IMR-90 (cell line): Measurements from ENCODE around the gene ZNF524. TPM values are rescaled to one million over a fixed set of nuclear protein-coding genes. Genes with fewer than 3 reads are reported as not detected.

ENCODE experiments used
- ATAC-seq: fragments of 200-7000 bp; cut with Tn5 transposase; 2 replicates; pipeline ENCODE4 v1.9.1; 2020; ENCODE audit warnings: low read depth, mild to moderate bottlenecking, moderate library complexity
- BruUV-seq: library from RNA; stranded (reverse); fragments of 400-500 nt; replicated peaks from 2 replicates; lab custom pipeline; 2021; lab: Mats Ljungman, UMichigan
- CTCF ChIA-PET: fragments of 300-600 bp; formaldehyde crosslinking; extraction: SDS; loops from one replicate; lab custom pipeline; 2021; ENCODE audit warnings: antibody characterized with exemption; lab: Yijun Ruan, JAX
- POLR2A ChIA-PET: fragments of 300-600 bp; sonication (Branson Sonifier 250); formaldehyde crosslinking; loops from one replicate; lab custom pipeline; 2022; ENCODE audit warnings: antibody characterized with exemption; ENCODE audit not compliant: unreplicated experiment; lab: Charles Lee
- DNase-seq: peaks from one replicate; pipeline ENCODE4 v3.0.0; 2013
- H2AFZ ChIP-seq: replicated peaks from 2 replicates; pipeline ENCODE3; 2013; ENCODE audit warnings: low read length, mild to moderate bottlenecking; ENCODE audit not compliant: poor library complexity
- H2AK5ac ChIP-seq: 2 replicates; pipeline ENCODE4 v1.6.1; 2013; ENCODE audit warnings: low read depth, low read length, inconsistent platforms
- H2AK9ac ChIP-seq: replicated peaks from 2 replicates; pipeline ENCODE3; 2013; ENCODE audit warnings: mild to moderate bottlenecking, low read depth, low read length, moderate library complexity; ENCODE audit not compliant: poor library complexity
- H2BK120ac ChIP-seq: 2 replicates; pipeline ENCODE4 v1.6.1; 2013; ENCODE audit warnings: low read depth, low read length, inconsistent platforms
- H2BK15ac ChIP-seq: 3 replicates; pipeline ENCODE4 v1.6.1; 2013; ENCODE audit warnings: low read depth, low read length, inconsistent platforms
- H2BK20ac ChIP-seq: 2 replicates; pipeline ENCODE4 v1.6.1; 2013; ENCODE audit warnings: low read depth, mild to moderate bottlenecking, inconsistent platforms, low read length, moderate library complexity
- H2BK5ac ChIP-seq: 2 replicates; pipeline ENCODE4 v1.6.1; 2013; ENCODE audit warnings: mild to moderate bottlenecking, low read depth, low read length, inconsistent platforms; ENCODE audit not compliant: poor library complexity, severe bottlenecking
- H3K14ac ChIP-seq: replicated peaks from 2 replicates; pipeline ENCODE4 v1.6.1; 2013; ENCODE audit warnings: low read depth, low read length, inconsistent platforms
- H3K18ac ChIP-seq: 2 replicates; pipeline ENCODE4 v1.6.1; 2013; ENCODE audit warnings: low read depth, low read length, control low read depth
- H3K23ac ChIP-seq: 2 replicates; pipeline ENCODE4 v1.6.1; 2013; ENCODE audit warnings: low read depth, low read length, inconsistent platforms
- H3K27ac ChIP-seq: 2 replicates; pipeline ENCODE4 v1.5.1; 2013; ENCODE audit warnings: mild to moderate bottlenecking, control low read depth, low read length; ENCODE audit not compliant: insufficient read depth
- H3K27me3 ChIP-seq: 2 replicates; pipeline ENCODE4 v1.6.1; 2013; ENCODE audit warnings: low read length; ENCODE audit not compliant: control insufficient read depth, insufficient read depth
- H3K36me3 ChIP-seq: 2 replicates; pipeline ENCODE4 v1.6.1; 2013; ENCODE audit warnings: low read length, mixed read lengths; ENCODE audit not compliant: control insufficient read depth, insufficient read depth
- H3K4ac ChIP-seq: 2 replicates; pipeline ENCODE4 v1.6.1; 2013; ENCODE audit warnings: low read depth, low read length, inconsistent platforms
- H3K4me1 ChIP-seq: 2 replicates; pipeline ENCODE4 v1.6.1; 2013; ENCODE audit warnings: low read length, mixed read lengths; ENCODE audit not compliant: control insufficient read depth, insufficient read depth
- H3K4me2 ChIP-seq: 2 replicates; pipeline ENCODE4 v1.6.1; 2013; ENCODE audit warnings: low read depth, mild to moderate bottlenecking, control low read depth, low read length, moderate library complexity
- H3K4me3 ChIP-seq: 2 replicates; pipeline ENCODE4 v1.5.1; 2013; ENCODE audit warnings: low read depth, mild to moderate bottlenecking, control low read depth, low read length, moderate library complexity; ENCODE audit not compliant: insufficient read depth
- H3K56ac ChIP-seq: 2 replicates; pipeline ENCODE4 v1.6.1; 2013; ENCODE audit warnings: low read length, inconsistent platforms; ENCODE audit not compliant: insufficient read depth; ENCODE audit errors: extremely low read depth
- H3K79me1 ChIP-seq, 2 experiments: 2 replicates each; pipeline ENCODE4 v1.6.1; 2013; ENCODE audit warnings: low read length in 2 of 2, inconsistent platforms in 1 of 2, low read depth in 1 of 2
- H3K9ac ChIP-seq: 2 replicates; pipeline ENCODE4 v1.6.1; 2013; ENCODE audit warnings: low read depth, low read length, control low read depth
- H3K9me1 ChIP-seq: 2 replicates; pipeline ENCODE4 v1.6.1; 2013; ENCODE audit warnings: low read length, inconsistent platforms; ENCODE audit not compliant: insufficient read depth
- H3K9me3 ChIP-seq: 2 replicates; pipeline ENCODE4 v1.6.1; 2013; ENCODE audit warnings: low read length; ENCODE audit not compliant: control insufficient read depth, insufficient read depth
- H4K20me1 ChIP-seq: 2 replicates; pipeline ENCODE4 v1.6.1; 2013; ENCODE audit warnings: low read length, inconsistent platforms; ENCODE audit not compliant: insufficient read depth
- H4K5ac ChIP-seq: 2 replicates; pipeline ENCODE4 v1.6.1; 2013; ENCODE audit warnings: mild to moderate bottlenecking, low read depth, low read length, control low read depth
- H4K8ac ChIP-seq, 2 experiments: 2 replicates each; pipeline ENCODE4 v1.6.1; 2013; ENCODE audit warnings: low read depth in 2 of 2, low read length in 2 of 2, control low read depth in 1 of 2, inconsistent platforms in 1 of 2
- H4K91ac ChIP-seq: 2 replicates; pipeline ENCODE4 v1.6.1; 2013; ENCODE audit warnings: low read depth, low read length, inconsistent platforms; ENCODE audit not compliant: insufficient read depth
- MAZ ChIP-seq: IDR thresholded peaks from 2 replicates; pipeline ENCODE4 v1.6.1; 2012; ENCODE audit warnings: low read depth, mild to moderate bottlenecking, low read length, improper control_type of control experiment, moderate library complexity, borderline replicate concordance
- WGBS, 2 experiments: methylation state at CpG; one replicate each; pipeline versions ENCODE4 v1.1.5 to v1.1.7; 2013; ENCODE audit warnings: missing lambda C conversion rate in 2 of 2; ENCODE audit not compliant: insufficient read length in 1 of 2; ENCODE audit errors: extremely low coverage in 2 of 2; 5-methylcytosine and 5-hydroxymethylcytosine counted together
- dilution Hi-C: fragments of 300-500 bp; cut with HindIII; formaldehyde crosslinking; loops from one replicate; pipeline ENCODE4 v1.14.3; 2018; ENCODE audit warnings: low sequenced_read_pairs; ENCODE audit not compliant: unreplicated experiment
- in situ Hi-C: fragments of 300-500 bp; cut with MboI; formaldehyde crosslinking; loops from 3 replicates; pipeline ENCODE4 v1.14.3; 2019; ENCODE audit warnings: low sequenced_read_pairs, inconsistent platforms, mixed read lengths
- intact Hi-C: fragments of 100-400 bp; cut with micrococcal nuclease; formaldehyde crosslinking; loops from 2 replicates; pipeline ENCODE4 v1.10.0; 2022
- polyA plus RNA-seq, 3 experiments: library from polyadenylated mRNA; depleted of rRNA; stranded (reverse); fragments of >200 nt; gene quantifications; 2 replicates each; pipeline ENCODE4 v1.2.3, GENCODE V29; 2012; ENCODE audit warnings: low replicate concordance in 1 of 3
- total RNA-seq: library from RNA; depleted of rRNA; stranded (reverse); fragments of >200 nt; gene quantifications from 2 replicates; pipeline ENCODE4 v1.2.3, GENCODE V29; 2012

The ZNF524 gene
- total and polyA plus RNA-seq, 2 of the 4 experiments (the other 2 are of a cell fraction): 2.3 to 6.6 TPM

GRCh38 chr19:55576746-55577145 is 23.3 kb upstream of the ZNF524 start:
- Histone ChIP-seq H3K27me3 (no peaks in the 10 kb centered on the region), H3K4me1 (peaks cover 4% of the 10 kb centered on the region; the same call in 1 of the 2 replicates), H3K9me3 (no peaks in the 10 kb centered on the region), H3K18ac (no peak overlapping the region), H2AFZ (no peak overlapping the region), H3K23ac (no peak overlapping the region), H3K27ac (no peak overlapping the region), H3K4me2 (no peak overlapping the region), H4K20me1 (no peaks in the 10 kb centered on the region; the same call in 1 of the 2 replicates), H4K5ac (no peak overlapping the region), H2BK5ac (no peak overlapping the region), H2BK20ac (no peak overlapping the region), H4K91ac (no peak overlapping the region), H3K14ac (no peak overlapping the region), H2AK9ac (no peak overlapping the region), H3K79me1 (peaks cover 8 to 23% of the 10 kb centered on the region in 2 experiments), H3K4me3 (no peak overlapping the region), H4K8ac (no peak overlapping the region), H3K9ac (no peak overlapping the region), H3K56ac (no peak overlapping the region), H2AK5ac (no peak overlapping the region), H3K9me1 (peaks cover 7% of the 10 kb centered on the region), H2BK15ac (no peak overlapping the region), H3K4ac (no peak overlapping the region), H3K36me3 (peaks cover 14% of the 10 kb centered on the region), H2BK120ac (no peak overlapping the region)
- in situ Hi-C loops: no loop called here
- WGBS, 2 experiments: no CpG with 5 or more reads among the region's 5 CpGs
- no peak for TF ChIP-seq MAZ
- no TSS peak for BruUV-seq
- CTCF ChIA-PET: no interaction called here
- POLR2A ChIA-PET: interaction anchor here (0.6 kb wide), 1 partner anchor 15 kb away, joined by 3 read pairs; no protein-coding TSS in a partner anchor
- no peak for ATAC-seq
- no peak for DNase-seq
- intact Hi-C loops: no loop called here
- dilution Hi-C loops: no loop called here
